Activated CD4-positive, alpha-beta T cell treated with anti-CD3 and anti-CD28 coated beads, Interleukin-2, amount 50 U/mL, for 1 hour (primary cell): ENCODE data around the gene CDC14A.
"Not testable (repeated sequence)": the region's sequence is repeated elsewhere in the genome, so short reads cannot be mapped to it uniquely, and the experiment has no call there.

ENCODE experiments used
- DNase-seq: peaks from one replicate; pipeline ENCODE4 v3.0.0-alpha.2; 2020

CDC14A gene

GRCh38 chr1:100337878-100338277, 14.4 kb upstream of the CDC14A start:
- not testable (repeated sequence) for DNase-seq

- DNase-seq: not testable (repeated sequence)
Measured at GRCh38 chr1:100339735-100340134, 12.6 kb upstream of the CDC14A start.

- DNase-seq: no peak
Measured at GRCh38 chr1:100340494-100340893, 11.8 kb upstream of the CDC14A start.

- no peak for DNase-seq
Measured at GRCh38 chr1:100342348-100342747, 10.0 kb upstream of the CDC14A start.

- no peak for DNase-seq
Measured at GRCh38 chr1:100343897-100344296, 8.4 kb upstream of the CDC14A start.

- no peak for DNase-seq
Measured at GRCh38 chr1:100344774-100345173, 7.5 kb upstream of the CDC14A start.

GRCh38 chr1:100346387-100346786, 5.9 kb upstream of the CDC14A start:
- DNase-seq: no peak

GRCh38 chr1:100347009-100347966, 5.0 kb upstream of the CDC14A start:
- DNase-seq: no peak

GRCh38 chr1:100348549-100349144, 3.7 kb upstream of the CDC14A start:
- no peak for DNase-seq

- DNase-seq: no peak
Measured at GRCh38 chr1:100349246-100349645, 3.1 kb upstream of the CDC14A start.

GRCh38 chr1:100350787-100351094, 1.6 kb upstream of the CDC14A start:
- DNase-seq: no peak

GRCh38 chr1:100351095-100351887, 1.0 kb upstream of the CDC14A start:
- peak; percentile 83 for DNase-seq

GRCh38 chr1:100353071-100353801, 930 bp downstream of the CDC14A start:
- peak; percentile 33 for DNase-seq

GRCh38 chr1:100353988-100354387, 1.7 kb downstream of the CDC14A start:
- DNase-seq: no peak

GRCh38 chr1:100354971-100355394, 2.7 kb downstream of the CDC14A start:
- DNase-seq: peak; percentile 6

- DNase-seq: no peak
Measured at GRCh38 chr1:100358210-100358609, 5.9 kb downstream of the CDC14A start.

GRCh38 chr1:100359139-100359538, 6.8 kb downstream of the CDC14A start:
- DNase-seq: no peak

- DNase-seq: no peak
Measured at GRCh38 chr1:100360790-100361510, 8.6 kb downstream of the CDC14A start.

GRCh38 chr1:100361511-100362089, 9.3 kb downstream of the CDC14A start:
- no peak for DNase-seq

GRCh38 chr1:100362821-100363466, 10.6 kb downstream of the CDC14A start:
- no peak for DNase-seq

GRCh38 chr1:100363831-100364230, 11.5 kb downstream of the CDC14A start:
- no peak for DNase-seq
